GM19395 (cell line): Measurements from ENCODE around the gene RAPH1.

Experiments used
- ATAC-seq: cut with Tn5 transposase; IDR thresholded peaks from one replicate; pipeline ENCODE4 v1.9.1; 2021; ENCODE audit warnings: mild to moderate bottlenecking, moderate library complexity; ENCODE audit not compliant: unreplicated experiment

The RAPH1 gene

DNA sequence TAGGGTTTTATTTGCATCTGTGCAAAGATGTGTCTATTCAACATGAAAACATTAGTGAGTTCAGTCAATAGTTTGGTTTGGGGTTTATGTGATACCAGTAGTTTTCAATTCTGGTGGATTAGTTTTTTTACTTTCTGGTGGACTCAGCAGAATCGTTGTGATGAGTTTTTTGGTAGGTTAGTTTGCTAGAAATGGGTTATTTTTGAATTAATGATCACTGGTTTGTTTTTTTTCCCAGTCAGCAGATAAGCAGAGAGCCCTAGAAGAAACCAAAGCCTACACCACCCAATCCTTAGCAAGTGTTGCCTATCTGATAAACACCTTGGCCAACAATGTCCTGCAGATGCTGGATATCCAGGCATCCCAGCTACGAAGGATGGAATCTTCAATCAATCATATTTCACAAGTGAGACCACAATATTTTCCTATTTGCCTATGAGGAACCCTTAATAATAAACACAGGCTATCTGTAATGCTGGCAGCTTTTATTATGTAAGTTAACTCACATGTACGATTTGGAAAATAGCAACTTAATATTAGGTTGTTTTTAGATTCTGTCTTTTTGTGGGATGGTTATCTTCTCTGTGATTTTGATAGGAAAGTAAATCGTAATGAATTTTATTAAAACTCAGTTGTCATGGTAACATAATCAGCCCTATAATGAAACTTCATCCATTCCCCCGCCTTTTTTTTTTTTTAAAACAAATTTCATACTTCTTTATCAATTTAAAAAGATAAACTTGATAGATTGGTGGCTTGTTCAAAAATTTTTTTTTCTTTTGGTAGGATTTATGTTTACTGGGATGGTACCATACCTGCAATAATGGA, 168.2 kb downstream of the RAPH1 start:
- ATAC-seq = no peak

DNA sequence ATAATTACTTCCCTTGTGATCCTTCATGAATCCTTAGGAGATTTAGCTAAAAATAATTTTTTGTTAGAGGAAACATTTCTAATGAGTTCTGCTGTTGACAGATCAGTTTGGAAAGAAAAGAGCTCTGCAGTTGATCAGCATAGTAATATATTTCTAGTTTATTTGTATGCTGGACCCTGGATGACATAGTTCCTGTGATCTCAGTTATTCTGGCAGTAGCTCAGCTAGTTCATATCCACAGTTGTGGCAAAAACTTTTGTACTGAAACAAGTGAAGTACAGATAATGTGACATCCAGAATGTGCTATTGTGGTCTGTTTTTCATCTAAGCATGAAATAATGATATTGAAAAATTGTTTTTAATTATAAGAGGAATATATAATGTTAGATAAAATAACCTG, 173.2 kb downstream of the RAPH1 start:
- no peak for ATAC-seq

- no peak for ATAC-seq
These were observed 173.6 kb downstream of the RAPH1 start for GRCh38 chr2:203361495-203361894.

GRCh38 chr2:203360833-203361430, 174.2 kb downstream of the RAPH1 start:
- ATAC-seq = no peak

DNA sequence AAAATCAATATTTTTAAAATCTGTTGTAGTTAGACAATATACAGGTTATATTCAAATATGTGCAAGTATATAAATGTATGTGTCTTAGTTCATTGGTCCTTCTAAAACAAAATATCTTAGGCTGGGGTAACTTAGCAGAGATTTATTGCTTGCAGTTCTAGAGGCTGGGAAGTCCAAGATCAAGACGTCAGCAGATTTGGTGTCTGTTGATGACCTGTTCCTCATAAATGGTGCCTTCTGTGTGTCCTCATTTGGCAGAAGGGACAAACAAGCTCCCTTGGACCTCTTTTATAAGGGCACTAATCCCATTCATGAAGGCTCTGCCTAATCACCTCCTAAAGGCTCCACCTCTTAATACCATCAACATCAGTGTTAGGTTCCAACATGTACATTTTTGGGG, 175.7 kb downstream of the RAPH1 start:
- ATAC-seq = no peak

- ATAC-seq = no peak
These were observed 180.1 kb downstream of the RAPH1 start for GRCh38 chr2:203354966-203355365.

- no peak for ATAC-seq
These were observed 182.4 kb downstream of the RAPH1 start for GRCh38 chr2:203352604-203353255.

DNA sequence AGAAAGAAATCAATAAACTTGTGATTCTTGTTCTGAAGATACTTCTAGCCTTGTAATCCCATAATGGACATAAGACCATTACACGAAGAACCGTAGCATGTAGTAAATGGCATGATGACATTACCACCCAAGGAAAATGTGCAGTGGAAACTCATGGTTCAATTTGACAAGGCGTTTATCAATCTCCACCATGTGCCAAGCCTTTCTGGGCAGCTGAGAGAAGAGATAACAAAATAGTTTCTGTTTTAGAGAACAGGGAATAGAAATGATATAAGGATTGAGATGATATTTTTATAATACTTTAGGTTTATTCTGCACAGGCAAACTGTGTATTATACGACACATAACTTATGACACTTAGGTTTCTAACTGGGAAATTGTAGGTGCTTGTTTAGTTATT, 187.7 kb downstream of the RAPH1 start:
- ATAC-seq = no peak

- ATAC-seq = no peak
These were observed 188.5 kb downstream of the RAPH1 start for GRCh38 chr2:203346612-203347011.

DNA sequence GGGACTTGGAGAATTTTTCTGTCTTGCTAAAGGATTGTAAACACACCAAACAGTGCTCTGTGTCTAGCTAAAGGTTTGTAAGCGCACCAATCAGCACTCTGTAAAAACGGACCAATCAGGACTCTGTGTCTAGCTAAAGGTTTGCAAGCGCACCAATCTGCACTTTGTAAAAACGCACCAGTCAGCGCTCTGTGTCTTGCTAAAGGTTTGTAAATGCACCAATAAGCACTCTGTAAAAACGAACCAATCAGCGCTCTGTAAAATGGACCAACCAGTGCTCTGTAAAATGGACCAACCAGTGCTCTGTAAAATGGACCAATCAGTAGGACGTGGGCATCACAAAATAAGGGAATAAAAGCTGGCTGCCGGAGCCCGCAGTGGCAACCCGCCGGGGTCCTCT, 190.4 kb downstream of the RAPH1 start:
- ATAC-seq = no peak
